HEK293T (cell line): ENCODE results near the gene PJVK.

Experiments used
- CTCF ChIA-PET: fragments of 350-600 bp; formaldehyde crosslinking; extraction: SDS; loops from one replicate; lab custom pipeline; 2021; ENCODE audit warnings: antibody characterized with exemption, inconsistent platforms; lab: Yijun Ruan, JAX
- POLR2A ChIA-PET: fragments of 350-600 bp; formaldehyde crosslinking; extraction: SDS; loops from one replicate; lab custom pipeline; 2020; ENCODE audit warnings: antibody characterized with exemption, inconsistent platforms; lab: Yijun Ruan, JAX
- DNase-seq: peaks from one replicate; pipeline ENCODE4 v3.0.0; 2012; ENCODE audit warnings: mixed read lengths; ENCODE audit errors: extremely low spot score
- ARNT ChIP-seq: fragments of 450-650 bp; IDR thresholded peaks from 2 replicates; pipeline ENCODE4 v1.6.1; 2017; ENCODE audit warnings: mild to moderate bottlenecking
- BHLHE40 ChIP-seq: fragments of 450-650 bp; IDR thresholded peaks from 2 replicates; pipeline ENCODE4 v1.6.1; 2016; ENCODE audit warnings: mild to moderate bottlenecking, moderate library complexity, borderline replicate concordance
- CTBP1 ChIP-seq: fragments of 450-650 bp; IDR thresholded peaks from 2 replicates; pipeline ENCODE4 v1.6.1; 2016; ENCODE audit warnings: borderline replicate concordance
- ELF4 ChIP-seq: fragments of 450-650 bp; IDR thresholded peaks from 2 replicates; pipeline ENCODE4 v1.6.1; 2017; ENCODE audit warnings: antibody characterized with exemption
- FOXA1 ChIP-seq: fragments of 450-650 bp; IDR thresholded peaks from 2 replicates; pipeline ENCODE4 v1.6.1; 2016; ENCODE audit warnings: mild to moderate bottlenecking
- FOXK2 ChIP-seq: fragments of 450-650 bp; IDR thresholded peaks from 2 replicates; pipeline ENCODE4 v1.6.1; 2016; ENCODE audit warnings: mild to moderate bottlenecking
- FOXM1 ChIP-seq: fragments of 450-650 bp; IDR thresholded peaks from 2 replicates; pipeline ENCODE4 v1.6.1; 2017; ENCODE audit warnings: mild to moderate bottlenecking, borderline replicate concordance
- HDGF ChIP-seq: fragments of 450-650 bp; IDR thresholded peaks from 2 replicates; pipeline ENCODE4 v1.6.1; 2017; ENCODE audit warnings: antibody characterized with exemption, borderline replicate concordance
- L3MBTL2 ChIP-seq: fragments of 450-650 bp; conservative IDR thresholded peaks from 2 replicates; pipeline ENCODE4 v1.6.1; 2016; ENCODE audit warnings: mild to moderate bottlenecking
- LEF1 ChIP-seq: fragments of 450-650 bp; IDR thresholded peaks from 2 replicates; pipeline ENCODE4 v1.6.1; 2017; ENCODE audit warnings: mild to moderate bottlenecking, borderline replicate concordance
- NFRKB ChIP-seq: fragments of 450-650 bp; IDR thresholded peaks from 2 replicates; pipeline ENCODE4 v1.6.1; 2016; ENCODE audit warnings: mild to moderate bottlenecking, moderate library complexity
- PKNOX1 ChIP-seq: fragments of 450-650 bp; IDR thresholded peaks from 2 replicates; pipeline ENCODE4 v1.6.1; 2016
- SP1 ChIP-seq: fragments of 450-650 bp; IDR thresholded peaks from 2 replicates; pipeline ENCODE4 v1.6.1; 2017
- SUZ12 ChIP-seq: fragments of 450-650 bp; IDR thresholded peaks from 2 replicates; pipeline ENCODE4 v1.6.1; 2016; ENCODE audit warnings: mild to moderate bottlenecking
- TARDBP ChIP-seq: fragments of 450-650 bp; IDR thresholded peaks from 2 replicates; pipeline ENCODE4 v1.6.1; 2016
- ZNF384 ChIP-seq: fragments of 450-650 bp; IDR thresholded peaks from 2 replicates; pipeline ENCODE4 v1.6.1; 2016

The PJVK gene

GRCh38 chr2:178413472-178414265 is 37.5 kb upstream of the PJVK start:
- peak; percentile 68 for DNase-seq
- TF ChIP-seq LEF1 = no peak
- no peak for TF ChIP-seq ZNF384
- TF ChIP-seq SP1 = no peak
- TF ChIP-seq L3MBTL2 = peak; percentile 78
- 0 out of 2 replicates have a peak, but pooled peaks have one; percentile 36 for TF ChIP-seq NFRKB
- ChIA-PET CTCF (interaction anchor here (0.6 to 2.5 kb wide), 12 partner anchors 8 to 997 kb away, joined by 3 to 10 read pairs (median 7); partner anchors contain the start of genes PJVK, PRKRA and RBM45), POLR2A (interaction anchor here (0.7 to 3.3 kb wide), 16 partner anchors 9 to 324 kb away, joined by 3 to 29 read pairs (median 7); partner anchors contain the start of genes PJVK, PRKRA and RBM45)

GRCh38 chr2:178414266-178415247 is 36.6 kb upstream of the PJVK start:
- TF ChIP-seq L3MBTL2 (peak; percentile 57), CTBP1 (peak; percentile 92), ELF4 (no peak)
- POLR2A ChIA-PET = interaction anchor here (0.7 to 3.3 kb wide), 16 partner anchors 10 to 302 kb away, joined by 3 to 29 read pairs (median 7); partner anchors contain the start of genes PJVK, PRKRA and RBM45
- DNase-seq = peak; percentile 85
- CTCF ChIA-PET = interaction anchor here (0.5 to 2.5 kb wide), 15 partner anchors 9 to 341 kb away, joined by 3 to 10 read pairs (median 6); partner anchors contain the start of genes PJVK, PRKRA and RBM45

- CTCF ChIA-PET = no interaction called here
- no peak for TF ChIP-seq HDGF
- TF ChIP-seq SUZ12 = no peak
- no peak for TF ChIP-seq BHLHE40
- TF ChIP-seq FOXM1 = no peak
- TF ChIP-seq L3MBTL2 = no peak
- no peak for TF ChIP-seq TARDBP
- no peak for DNase-seq
- POLR2A ChIA-PET = interaction anchor here (0.6 to 3.3 kb wide), 3 partner anchors 11 to 35 kb away, joined by 3 to 19 read pairs (median 4); partner anchors contain the start of genes PJVK and PRKRA
These were observed 35.2 kb upstream of the PJVK start for GRCh38 chr2:178415979-178416378.

GRCh38 chr2:178417916-178418315 is 33.3 kb upstream of the PJVK start:
- DNase-seq = no peak
- ChIA-PET POLR2A (interaction anchor here (1.7 kb wide), 1 partner anchor 33 kb away, joined by 4 read pairs; the partner anchor contains the start of genes PJVK and PRKRA), CTCF (interaction anchor here (1.0 kb wide), 1 partner anchor 306 kb away, joined by 3 read pairs; no protein-coding TSS in a partner anchor)
- no peak for TF ChIP-seq BHLHE40

- DNase-seq = no peak
- TF ChIP-seq PKNOX1 = no peak
- no peak for TF ChIP-seq ELF4
- TF ChIP-seq CTBP1 = no peak
- ChIA-PET CTCF (interaction anchor here (0.8 to 1.4 kb wide), 3 partner anchors 23 to 307 kb away, joined by 3 to 4 read pairs (median 3); no protein-coding TSS in a partner anchor), POLR2A (interaction anchor here (1.7 kb wide), 1 partner anchor 32 kb away, joined by 4 read pairs; the partner anchor contains the start of genes PJVK and PRKRA)
These were observed 32.8 kb upstream of the PJVK start for GRCh38 chr2:178418426-178418825.

- ChIA-PET POLR2A (interaction anchor here (1.2 to 1.7 kb wide), 3 partner anchors 9 to 306 kb away, joined by 3 to 4 read pairs (median 4); partner anchors contain the start of genes PJVK and PRKRA), CTCF (interaction anchor here (0.7 to 1.6 kb wide), 7 partner anchors 12 to 309 kb away, joined by 3 to 7 read pairs (median 3); no protein-coding TSS in a partner anchor)
- DNase-seq = no peak
- TF ChIP-seq TARDBP = no peak
- no peak for TF ChIP-seq CTBP1
- no peak for TF ChIP-seq SP1
- TF ChIP-seq BHLHE40 = no peak
- TF ChIP-seq ELF4 = no peak
- TF ChIP-seq LEF1 = no peak
- TF ChIP-seq ZNF384 = no peak
- no peak for TF ChIP-seq FOXM1
- no peak for TF ChIP-seq FOXK2
- TF ChIP-seq SUZ12 = no peak
- no peak for TF ChIP-seq FOXA1
- no peak for TF ChIP-seq HDGF
- no peak for TF ChIP-seq ARNT
- no peak for TF ChIP-seq PKNOX1
- no peak for TF ChIP-seq NFRKB
- no peak for TF ChIP-seq L3MBTL2
These were observed 32.1 kb upstream of the PJVK start for GRCh38 chr2:178419123-178419522.
